GF-D8 (cell line): ENCODE measurements around the gene CD79A.
"Not testable (repeated sequence)": the region's sequence is repeated elsewhere in the genome, so short reads cannot be mapped to it uniquely, and the experiment has no call there.

Experiments
- DNase-seq: peaks from one replicate; lab custom pipeline; 2025; lab: John Stamatoyannopoulos, UW

CD79A gene

DNA sequence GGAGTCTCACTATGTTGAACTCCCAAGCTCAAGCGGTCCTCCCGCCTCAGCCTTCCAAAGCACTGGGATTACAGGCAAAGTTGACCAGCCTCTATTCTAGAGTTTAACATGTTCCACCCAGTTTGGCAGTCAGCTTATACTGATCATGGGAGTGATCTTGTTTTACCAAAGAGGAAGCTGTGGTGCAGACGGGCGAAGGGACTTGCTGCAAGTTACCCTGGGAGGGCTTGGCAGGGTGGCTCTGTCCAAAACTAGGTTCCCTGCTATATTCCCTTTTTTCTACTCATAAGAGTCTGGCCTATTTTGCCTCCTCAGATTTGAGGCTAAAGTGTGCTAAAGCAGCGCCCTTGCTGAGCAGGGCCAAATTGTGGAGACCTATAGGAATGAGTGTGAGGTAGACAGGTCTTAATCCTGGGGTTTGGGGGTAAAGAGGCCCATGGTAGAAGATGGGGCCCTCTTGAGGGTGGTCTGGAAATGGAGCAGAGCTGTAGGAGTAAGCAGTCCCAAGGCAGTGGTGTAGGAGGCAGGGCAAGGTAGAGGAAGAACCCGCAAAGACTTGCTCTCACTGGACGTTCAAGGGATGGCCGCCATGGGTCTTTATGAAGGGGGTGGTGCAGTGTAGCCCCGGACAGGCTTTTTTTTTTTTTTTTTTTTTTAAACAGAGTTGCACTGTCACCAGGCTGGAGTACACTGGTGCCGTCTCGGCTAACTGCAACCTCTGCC is 13.7 kb upstream of the CD79A start:
- DNase-seq = peak; percentile 39

DNA sequence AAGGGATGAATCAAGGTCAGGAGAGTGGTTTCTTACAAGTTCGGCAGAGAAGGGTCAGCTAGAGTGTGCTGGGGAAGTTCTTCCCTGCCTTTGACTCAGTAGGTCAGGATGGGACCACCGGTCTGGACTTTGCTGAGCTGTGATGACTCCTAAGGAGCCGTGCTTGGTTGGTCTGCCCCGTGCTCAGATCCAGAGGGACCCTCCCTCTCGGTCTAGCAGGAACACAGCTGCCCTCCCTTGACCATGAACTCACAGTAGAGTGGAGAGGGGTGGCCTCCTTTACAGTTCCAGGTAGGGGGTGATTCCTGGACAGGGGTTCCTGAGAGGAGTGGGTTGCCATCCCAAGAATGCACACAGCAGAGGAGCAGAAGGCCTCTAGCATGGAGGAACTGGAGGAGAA is 12.7 kb upstream of the CD79A start:
- no peak for DNase-seq

DNA sequence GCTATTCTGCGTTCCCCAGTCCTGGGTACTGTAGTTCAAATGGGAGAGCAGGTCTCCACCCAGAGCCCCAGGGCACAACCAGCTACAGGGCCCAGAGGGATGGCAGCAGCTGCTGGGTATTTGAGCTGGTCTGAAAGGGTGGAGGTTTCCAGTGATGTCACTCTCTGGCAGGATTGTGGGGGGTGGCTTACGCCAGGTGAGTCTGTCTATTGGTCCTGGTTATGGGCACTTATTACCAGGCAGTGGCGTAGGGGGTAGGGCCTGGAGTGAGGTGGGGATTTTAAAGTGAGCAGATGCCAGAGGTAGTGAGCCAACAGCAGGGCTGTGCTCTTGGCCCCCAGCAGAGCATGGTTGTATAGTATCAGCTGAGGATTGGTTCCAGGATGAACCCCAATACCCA is 10.8 kb upstream of the CD79A start:
- DNase-seq = no peak

DNA sequence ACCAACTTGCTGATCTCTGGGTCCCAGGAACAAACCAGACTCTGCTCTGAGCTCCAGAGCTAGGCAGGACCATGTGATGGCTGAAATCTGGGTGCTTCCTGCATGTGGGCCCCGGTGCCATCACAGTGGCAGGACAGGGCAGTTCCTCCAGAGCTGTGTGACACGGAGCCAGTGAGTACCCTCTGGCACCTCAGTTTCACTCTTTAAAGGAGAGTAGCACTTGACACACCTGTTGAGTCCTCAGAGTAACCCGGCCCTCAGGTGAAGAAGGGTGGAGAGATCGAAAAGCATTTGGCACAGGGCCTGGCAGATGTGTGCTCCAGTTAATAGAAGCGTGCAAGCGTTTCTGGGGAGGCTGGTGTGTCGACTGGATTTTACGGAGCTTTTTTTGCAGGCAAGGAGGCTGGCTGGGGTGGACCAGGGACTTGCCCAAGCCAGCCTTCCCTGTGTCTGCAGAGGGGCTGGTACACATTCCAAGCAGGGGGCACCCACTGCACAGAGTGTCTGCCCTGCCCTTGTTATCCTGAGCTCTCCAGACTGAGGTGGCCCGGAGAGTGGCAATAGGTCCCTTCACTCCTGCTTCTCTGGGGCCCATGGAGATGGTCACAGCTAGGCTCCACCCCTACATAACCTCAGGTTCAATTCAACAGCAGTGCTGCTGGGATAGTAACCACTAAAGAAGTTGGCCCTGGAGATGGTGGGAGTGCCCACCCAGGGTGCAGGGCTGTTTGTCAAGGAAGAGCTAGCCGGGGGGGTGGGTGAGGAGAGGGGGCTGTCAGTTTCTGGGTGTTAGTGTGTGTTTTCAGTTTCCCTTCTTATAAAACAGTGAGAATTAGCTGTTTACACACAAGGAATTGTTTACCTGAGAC is 8.7 kb upstream of the CD79A start:
- DNase-seq = no peak

DNA sequence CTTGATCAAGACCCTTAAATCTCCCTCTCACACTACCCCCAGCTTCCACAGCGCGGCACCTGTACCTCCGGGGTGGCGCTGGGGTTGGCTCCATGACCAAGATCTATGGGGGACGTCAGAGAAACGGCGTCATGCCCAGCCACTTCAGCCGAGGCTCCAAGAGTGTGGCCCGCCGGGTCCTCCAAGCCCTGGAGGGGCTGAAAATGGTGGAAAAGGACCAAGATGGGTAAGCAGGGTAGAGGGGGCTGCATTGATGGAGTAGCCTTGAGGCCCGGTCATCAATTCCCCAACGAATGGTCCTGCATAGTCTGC is 8.1 kb upstream of the CD79A start:
- no peak for DNase-seq

DNA sequence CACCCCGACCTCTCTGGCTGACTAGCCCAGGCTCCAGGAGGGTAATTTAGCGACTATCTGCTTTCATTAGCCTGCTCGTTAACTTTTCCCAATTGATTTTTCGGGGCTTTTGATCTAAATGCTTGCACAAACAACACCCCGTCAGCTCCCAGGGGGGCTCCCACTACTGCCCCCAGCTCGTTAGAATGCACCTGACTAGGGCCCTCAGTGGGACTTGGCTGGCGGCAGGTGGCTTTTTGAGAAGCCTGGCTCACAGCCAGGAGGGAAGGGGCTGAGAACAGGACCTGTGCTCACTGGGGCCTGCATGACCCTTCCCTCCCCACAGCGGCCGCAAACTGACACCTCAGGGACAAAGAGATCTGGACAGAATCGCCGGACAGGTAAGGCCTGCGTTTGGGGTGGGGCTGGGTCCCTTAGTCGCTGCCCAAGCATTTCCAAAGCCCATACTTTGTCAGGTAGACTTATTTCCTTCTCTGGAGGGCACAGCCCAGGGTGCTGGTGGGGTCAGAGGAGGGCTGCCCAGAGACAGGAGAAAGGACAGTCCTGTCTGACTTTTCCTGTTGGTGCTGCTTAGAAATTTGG is 7.6 kb upstream of the CD79A start:
- DNase-seq = no peak

DNA sequence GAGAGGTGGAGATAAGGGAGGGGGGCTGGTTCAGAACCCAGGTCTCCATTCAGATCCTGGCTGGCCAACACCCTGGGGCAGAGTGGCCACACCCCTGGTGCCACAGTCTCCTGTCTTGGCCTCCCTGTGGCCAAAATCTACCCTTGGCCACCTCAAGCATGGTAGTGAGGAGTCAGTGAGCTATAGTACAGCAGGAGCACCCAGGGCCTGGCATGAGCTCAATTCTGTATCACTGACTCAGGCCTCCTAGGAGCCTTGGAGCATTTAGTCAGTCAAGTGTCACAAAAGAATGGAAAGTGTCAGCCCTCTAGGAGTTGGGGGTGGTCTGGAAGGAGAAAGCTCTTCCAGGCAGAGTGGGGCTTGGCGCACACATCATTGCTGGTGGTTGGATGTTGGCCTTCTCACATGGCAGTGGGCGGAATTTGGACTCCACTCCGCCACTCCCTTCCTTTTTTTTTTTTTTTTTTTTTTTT is 6.6 kb upstream of the CD79A start:
- peak; percentile 31 for DNase-seq

DNA sequence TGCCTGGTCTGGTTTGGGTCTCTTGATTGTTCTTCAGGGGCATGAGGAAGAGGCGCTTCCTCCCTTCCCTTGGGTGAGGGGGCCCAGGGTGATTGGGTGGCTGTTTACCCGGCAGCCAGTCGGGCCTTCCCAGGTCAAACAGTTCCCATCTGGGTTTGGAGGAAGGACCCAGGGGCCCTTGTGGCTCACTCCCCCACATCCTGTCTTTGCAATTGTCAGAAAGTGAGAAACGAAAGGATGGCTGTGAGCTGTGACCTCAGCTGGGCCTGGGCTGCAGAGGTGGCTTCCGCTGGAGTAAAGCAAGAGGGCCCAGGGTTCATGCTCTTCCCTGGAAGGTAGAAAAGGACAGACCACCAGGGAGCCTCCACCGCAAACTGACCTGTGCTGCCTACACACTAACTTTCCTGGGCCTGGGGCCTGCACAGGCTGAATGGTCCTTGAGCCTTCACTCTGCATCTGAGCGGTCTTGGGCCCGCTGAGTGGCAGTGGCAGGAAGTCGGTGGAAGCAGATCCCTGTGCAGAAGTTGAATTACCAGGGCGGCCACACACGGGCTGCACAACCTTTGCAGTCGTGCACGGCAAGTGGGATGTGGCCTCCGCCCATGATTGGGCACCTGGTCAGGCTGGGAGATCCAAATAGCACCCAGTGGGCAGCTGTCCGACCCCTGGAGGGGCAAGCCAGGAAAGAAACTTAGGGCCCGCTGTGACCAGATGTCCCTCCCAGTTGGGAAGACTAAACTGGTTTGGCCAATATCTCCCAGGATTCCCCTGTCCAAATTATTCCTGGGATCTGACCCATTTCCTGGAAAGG is 5.3 kb upstream of the CD79A start:
- DNase-seq = peak; percentile 92

DNA sequence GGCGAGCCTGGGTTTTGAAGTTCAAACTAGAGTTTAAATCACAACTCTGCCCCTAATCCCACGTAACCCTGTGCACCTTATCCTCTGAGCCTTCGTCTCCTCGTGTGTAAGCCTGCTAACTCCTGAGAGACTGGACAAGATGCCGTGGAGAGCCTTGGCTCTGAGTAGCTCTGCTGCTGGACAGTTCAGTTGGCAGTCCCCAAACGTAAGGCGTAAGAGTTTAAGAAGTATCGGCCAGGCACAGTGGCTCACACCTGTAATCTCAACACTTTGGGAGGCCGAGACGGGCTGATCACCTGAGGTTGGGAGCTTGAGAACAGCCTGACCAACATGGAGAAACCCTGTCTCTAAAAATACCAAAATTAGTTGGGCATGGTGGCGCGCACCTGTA is 4.7 kb upstream of the CD79A start:
- DNase-seq = no peak

DNA sequence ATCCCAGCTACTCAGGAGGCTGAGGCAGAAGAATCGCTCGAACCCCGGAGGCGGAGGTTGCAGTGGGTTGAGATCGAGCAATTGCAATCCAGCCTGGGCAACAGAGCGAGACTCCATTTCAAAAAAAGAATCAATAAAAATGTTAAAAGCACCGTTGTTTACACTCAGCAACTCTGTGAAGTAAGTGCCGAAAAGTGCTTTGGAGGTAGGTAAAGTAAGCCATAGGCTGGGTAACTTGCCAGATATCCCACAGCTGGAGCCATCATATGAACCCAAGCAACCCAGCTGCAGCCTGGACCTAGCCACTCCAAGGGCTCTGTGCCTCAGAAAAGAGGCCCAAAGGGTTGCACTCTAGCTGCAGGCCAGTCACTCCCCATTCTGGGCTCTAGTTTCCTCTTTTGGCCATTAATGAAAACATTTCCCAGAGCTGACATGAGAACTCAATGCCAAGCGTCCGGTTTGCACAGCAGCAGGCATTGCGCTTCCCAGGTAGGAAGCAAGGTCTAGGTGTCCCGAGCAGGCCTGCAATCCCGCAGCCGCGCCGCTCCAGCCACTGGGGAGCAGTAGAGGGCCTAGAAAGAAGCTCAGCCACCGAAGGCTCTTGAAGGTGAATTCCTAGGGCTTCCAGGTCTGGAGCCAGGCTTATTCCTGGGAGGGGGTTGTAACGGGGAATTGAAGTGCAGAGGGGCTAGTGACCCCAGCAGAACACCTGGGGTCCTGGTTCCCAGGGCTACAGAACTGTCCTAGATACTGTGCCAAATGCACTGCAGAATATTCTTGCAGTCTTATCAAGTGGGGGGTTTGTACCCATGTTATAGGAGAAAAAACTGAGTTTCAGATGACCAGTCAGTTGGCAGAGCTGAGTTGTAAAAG is 4.1 kb upstream of the CD79A start:
- peak; percentile 54 for DNase-seq

DNA sequence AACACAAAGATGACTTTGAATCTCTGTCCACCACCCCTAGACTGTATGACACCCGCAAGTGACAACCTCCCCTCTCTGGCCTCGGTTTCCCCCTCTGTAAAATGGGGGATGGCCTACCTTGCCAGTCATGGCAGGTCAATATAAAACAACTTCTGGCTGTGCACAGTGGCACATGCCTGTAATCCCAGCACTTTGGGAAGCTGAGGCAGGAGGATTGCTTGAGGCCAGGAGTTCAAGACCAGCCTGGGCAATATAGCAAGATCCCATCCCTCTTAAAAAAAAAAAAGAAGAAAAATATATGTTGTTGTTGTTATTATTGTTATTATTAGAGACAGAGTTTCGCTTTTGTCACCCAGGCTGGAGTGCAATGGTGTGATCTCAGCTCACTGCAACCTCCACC is 1.1 kb upstream of the CD79A start:
- DNase-seq = not testable (repeated sequence)

DNA sequence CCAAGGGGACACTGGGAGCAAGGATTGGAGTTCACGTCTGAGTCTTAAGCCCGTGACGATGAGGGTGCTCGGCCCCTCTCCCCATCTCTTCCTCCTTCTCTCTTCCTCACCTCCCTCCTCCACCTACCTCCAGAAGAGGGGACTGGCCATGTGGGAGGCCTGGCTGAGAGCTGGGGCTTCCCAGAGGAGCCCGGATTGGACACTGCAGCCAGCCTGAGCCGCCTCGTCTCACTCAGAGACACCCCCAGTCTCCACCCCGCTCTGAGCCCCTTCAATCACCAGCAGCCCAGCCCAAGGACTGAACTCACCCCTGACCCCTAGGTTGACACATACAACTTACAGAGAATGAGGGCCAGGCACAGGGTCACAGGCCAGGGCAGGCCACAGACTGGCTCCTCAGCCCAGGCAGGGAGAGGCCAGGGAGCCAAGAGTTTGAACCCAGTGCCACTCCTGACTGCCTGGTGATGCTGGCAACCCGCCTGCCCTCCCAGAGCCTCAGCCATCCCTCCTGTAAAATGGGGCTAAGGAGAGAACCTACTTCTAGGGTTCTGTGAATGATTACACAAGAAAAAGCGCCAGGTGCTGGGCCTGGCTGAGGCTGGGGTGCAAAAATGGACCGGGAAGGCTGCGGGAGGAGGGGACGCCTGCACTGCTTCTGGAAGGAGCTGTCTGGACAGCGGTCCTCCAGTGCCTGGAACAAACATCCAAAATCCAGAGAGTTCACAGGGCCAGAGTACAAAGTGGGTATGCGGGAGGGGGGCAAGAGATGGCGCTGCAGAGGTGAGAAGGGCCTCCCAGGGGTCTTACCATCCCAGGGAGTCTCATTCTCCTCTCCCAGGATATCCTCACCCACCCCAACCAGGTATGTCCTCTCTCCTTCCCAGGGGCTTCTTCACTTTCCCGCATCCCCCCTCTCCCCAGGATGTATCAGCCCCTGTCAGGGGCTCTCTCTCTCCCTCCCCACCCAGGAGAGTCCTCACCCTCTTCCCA is 1.1 kb downstream of the CD79A start:
- DNase-seq = no peak

DNA sequence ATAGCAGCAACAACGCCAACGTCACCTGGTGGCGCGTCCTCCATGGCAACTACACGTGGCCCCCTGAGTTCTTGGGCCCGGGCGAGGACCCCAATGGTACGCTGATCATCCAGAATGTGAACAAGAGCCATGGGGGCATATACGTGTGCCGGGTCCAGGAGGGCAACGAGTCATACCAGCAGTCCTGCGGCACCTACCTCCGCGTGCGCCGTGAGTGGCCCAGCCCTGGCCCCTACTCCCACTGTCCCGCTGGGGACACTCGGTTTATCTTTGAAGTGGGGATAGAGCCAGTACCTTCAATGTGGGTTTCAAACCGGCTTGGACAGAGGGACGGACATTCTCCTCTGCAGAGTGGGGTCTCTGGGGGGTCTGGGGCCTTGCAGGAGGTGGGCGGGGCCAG is 2.0 kb downstream of the CD79A start:
- no peak for DNase-seq

DNA sequence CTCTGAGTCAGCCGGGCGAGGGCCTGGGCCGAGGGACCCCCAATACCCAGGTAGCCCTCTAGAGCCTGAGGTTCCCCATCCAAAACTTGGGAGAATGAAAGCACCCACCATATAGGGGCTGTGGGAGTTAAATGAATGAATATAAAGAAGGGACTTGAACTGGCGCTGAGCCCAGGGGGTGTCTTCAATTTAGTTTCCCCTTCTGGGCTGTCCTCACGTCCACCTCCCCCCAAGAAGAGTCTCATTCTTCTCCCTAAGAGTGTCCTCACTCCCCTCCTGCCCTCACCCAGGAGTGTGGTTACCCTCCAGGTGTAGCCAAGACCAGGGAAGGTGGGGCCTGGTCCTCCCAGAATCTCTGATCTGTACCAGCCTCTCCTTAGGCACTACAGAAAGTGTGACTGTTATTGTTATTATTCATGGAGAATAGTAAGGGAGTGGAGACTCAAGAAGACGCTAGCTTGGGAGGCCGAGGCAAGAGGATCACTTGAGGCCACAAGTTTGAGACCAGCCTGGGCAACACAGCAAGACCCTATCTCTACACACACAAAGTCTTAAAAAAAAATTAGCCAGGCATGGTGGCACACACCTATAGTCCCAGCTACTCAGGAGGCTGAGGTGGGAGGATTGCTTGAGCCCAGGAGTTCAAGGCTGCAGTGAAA is 2.7 kb downstream of the CD79A start:
- no peak for DNase-seq

DNA sequence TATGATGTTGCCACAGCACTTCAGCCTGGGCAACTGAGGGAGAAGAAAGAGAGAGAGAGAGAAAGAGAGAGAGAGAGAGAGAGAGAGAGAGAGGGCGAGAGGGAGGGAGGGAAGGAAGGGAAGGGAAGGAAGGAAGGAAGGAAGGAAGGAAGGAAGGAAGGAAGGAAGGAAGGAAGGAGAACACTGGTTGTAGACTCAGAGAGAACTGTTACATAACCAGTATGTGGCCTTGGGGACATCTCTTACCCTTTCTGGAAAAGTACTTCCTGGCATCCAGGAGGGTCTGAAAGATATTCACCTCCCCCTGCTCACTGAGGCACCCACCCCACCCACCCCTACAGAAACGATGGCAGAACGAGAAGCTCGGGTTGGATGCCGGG is 3.2 kb downstream of the CD79A start:
- no peak for DNase-seq

DNA sequence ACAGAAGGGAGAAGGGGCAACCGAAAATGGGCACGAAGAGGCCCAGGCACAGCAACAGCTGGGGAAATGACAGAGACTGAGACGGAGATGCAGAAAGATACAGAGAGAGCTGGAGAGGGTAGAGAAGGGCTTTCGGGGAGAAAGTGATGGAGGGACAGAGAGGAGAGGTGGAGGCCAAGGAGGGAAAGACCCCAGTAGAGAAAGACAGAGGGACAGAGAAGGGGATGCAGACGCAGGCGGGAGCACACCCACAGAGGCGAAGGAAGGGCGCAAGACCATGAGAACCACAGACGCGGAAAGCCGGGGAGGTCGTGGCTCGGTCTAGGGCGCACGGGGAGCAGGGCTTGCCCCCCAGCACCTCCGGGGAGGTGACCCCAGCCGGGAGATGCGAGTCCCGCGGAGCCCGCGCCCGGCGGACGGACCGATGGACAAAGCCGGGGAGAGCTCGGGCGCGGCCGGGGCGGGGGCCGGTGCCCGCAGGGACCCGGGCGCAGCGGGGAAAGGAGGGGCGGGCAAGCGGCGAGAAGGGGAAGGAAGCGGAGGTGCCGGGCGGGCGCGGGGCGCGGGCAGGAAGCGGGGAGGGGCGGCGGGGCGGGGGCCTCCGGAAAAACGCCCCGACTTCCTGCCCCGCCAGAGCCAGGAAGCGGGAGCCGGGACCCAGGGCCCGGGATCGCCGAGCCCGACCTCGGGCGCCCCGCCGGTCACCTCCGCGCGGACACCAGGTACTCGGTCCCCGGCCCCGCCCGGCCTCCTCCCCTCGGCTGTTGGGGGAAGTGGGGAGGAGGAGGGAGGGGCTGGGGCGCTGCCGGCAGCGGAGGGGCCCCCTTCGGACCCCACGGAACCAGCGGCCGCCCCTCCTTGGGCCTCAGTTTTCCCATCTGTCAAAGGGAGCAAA is 5.7 kb downstream of the CD79A start, which contains the start of gene ARHGEF1:
ARHGEF1 (plus strand) TSS at position 617 of the 895 bp plus-strand sequence. CDS start 4,899 bp downstream, outside the sequence.
- DNase-seq = peak; percentile 34

DNA sequence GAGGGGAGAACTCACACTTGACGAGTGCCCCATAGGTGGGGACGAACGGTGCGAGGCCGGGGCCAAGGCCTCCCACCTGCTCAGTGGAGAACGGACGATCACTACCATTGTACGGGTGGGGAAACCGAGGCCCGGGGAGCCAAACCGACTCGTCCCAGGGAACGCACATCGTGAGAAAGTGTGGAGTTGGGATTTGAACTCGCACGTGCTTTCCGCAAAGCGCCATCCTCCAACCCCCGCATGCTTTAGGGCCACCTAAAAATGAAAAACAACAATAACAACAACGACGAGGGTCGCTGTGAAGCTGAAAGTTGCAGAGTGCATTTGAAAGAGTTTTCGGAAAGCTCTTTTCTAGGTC is 6.4 kb downstream of the CD79A start:
- DNase-seq = no peak
